HepG2 (cell line): ENCODE data around the gene HCFC1. TPM values are rescaled to one million over a fixed set of nuclear protein-coding genes. Genes with fewer than 3 reads are reported as not detected.

ENCODE experiments used
- ATAC-seq: fragments of 200-7000 bp; cut with Tn5 transposase; 3 replicates; pipeline ENCODE4 v1.9.1; 2020; ENCODE audit warnings: mild to moderate bottlenecking, moderate library complexity
- BruUV-seq: library from RNA; stranded (reverse); fragments of 400-500 nt; replicated peaks from 2 replicates; lab custom pipeline; 2021; lab: Mats Ljungman, UMichigan
- CTCF ChIA-PET: fragments of 300-600 bp; formaldehyde crosslinking; extraction: SDS; loops from one replicate; lab custom pipeline; 2021; ENCODE audit warnings: low total read pairs, inconsistent platforms, low intra/inter-chr PET ratio; lab: Yijun Ruan, JAX
- POLR2A ChIA-PET: fragments of 350-600 bp; sonication (Branson Sonifier 250); formaldehyde crosslinking; loops from one replicate; lab custom pipeline; 2020; ENCODE audit warnings: antibody characterized with exemption, inconsistent platforms; lab: Yijun Ruan, JAX
- DNase-seq: peaks from one replicate; pipeline ENCODE4 v3.0.0-alpha.2; 2015; ENCODE audit warnings: low spot score
- FAIRE-seq: peaks from 3 replicates; lab custom pipeline; 2011; peaks lifted over from hg19 to GRCh38; lab: Jason Lieb, UNC
- H2AFZ ChIP-seq: one replicate; pipeline ENCODE4 v1.6.1; 2011; ENCODE audit warnings: low read length, inconsistent platforms
- H3K27ac ChIP-seq: fragments of 300-600 bp; 3 replicates; pipeline ENCODE4 v1.8.0; 2011; ENCODE audit warnings: mixed run types, mild to moderate bottlenecking, mixed read lengths, low read length, inconsistent platforms; ENCODE audit not compliant: insufficient read depth; ENCODE audit errors: extremely low read length
- H3K27me3 ChIP-seq, 2 experiments: fragments of 200-600 bp in 1 of 2; 2 replicates in 1 of 2; 3 replicates in 1 of 2; pipeline versions ENCODE4 v1.6.0 to v1.8.0; 2011; ENCODE audit warnings: low read length in 2 of 2, mild to moderate bottlenecking in 2 of 2, moderate library complexity in 2 of 2, inconsistent platforms in 1 of 2; ENCODE audit not compliant: insufficient read depth in 2 of 2, control insufficient read depth in 1 of 2
- H3K36me3 ChIP-seq, 2 experiments: fragments of 200-600 bp in 1 of 2; replicated peaks in 1 of 2; 2 replicates in 1 of 2; 3 replicates in 1 of 2; pipeline versions ENCODE4 v1.5.1 to v1.8.0; 2011; ENCODE audit warnings: low read length in 2 of 2, inconsistent platforms in 1 of 2; ENCODE audit not compliant: insufficient read depth in 2 of 2, control insufficient read depth in 1 of 2
- H3K4me1 ChIP-seq: 2 replicates; pipeline ENCODE4 v1.5.1; 2012; ENCODE audit warnings: low read length, inconsistent platforms; ENCODE audit not compliant: insufficient read depth
- H3K4me2 ChIP-seq: 2 replicates; pipeline ENCODE4 v1.6.0; 2011; ENCODE audit warnings: low read depth, low read length, inconsistent platforms
- H3K4me3 ChIP-seq, 3 experiments: fragments of 200-600 bp in 1 of 3; sonication (generic), shearing (Covaris generic) in 1 of 3; replicated peaks in 1 of 3; 2 replicates each; pipeline ENCODE4 v1.5.1; 2011 to 2016; ENCODE audit warnings: low read length in 3 of 3, inconsistent platforms in 2 of 3, low read depth in 2 of 3, mild to moderate bottlenecking in 2 of 3, control low read depth in 1 of 3, mixed read lengths in 1 of 3; ENCODE audit not compliant: insufficient read depth in 1 of 3
- H3K79me2 ChIP-seq: one replicate; pipeline ENCODE4 v1.6.1; 2011; ENCODE audit warnings: low read length, inconsistent platforms; ENCODE audit not compliant: insufficient read depth
- H3K9ac ChIP-seq: 2 replicates; pipeline ENCODE4 v1.6.0; 2011; ENCODE audit warnings: mild to moderate bottlenecking, low read depth, low read length, inconsistent platforms; ENCODE audit not compliant: insufficient read depth
- H3K9me3 ChIP-seq: 2 replicates; pipeline ENCODE4 v1.5.1; 2012; ENCODE audit warnings: mild to moderate bottlenecking, low read length
- H4K20me1 ChIP-seq: 2 replicates; pipeline ENCODE4 v1.6.0; 2011; ENCODE audit warnings: inconsistent platforms, mild to moderate bottlenecking, low read length, moderate library complexity; ENCODE audit not compliant: insufficient read depth
- AHR ChIP-seq: IDR thresholded peaks from 2 replicates; pipeline ENCODE4 v1.6.1; 2018; ENCODE audit warnings: missing genetic modification reagents, missing compliant biosample characterization
- NPAS2 ChIP-seq: sonication (generic); formaldehyde crosslinking; IDR thresholded peaks from 2 replicates; pipeline ENCODE4 v1.8.0; 2022; ENCODE audit warnings: mild to moderate bottlenecking, missing genetic modification reagents, borderline replicate concordance
- SATB2 ChIP-seq: sonication (generic); formaldehyde crosslinking; IDR thresholded peaks from 2 replicates; pipeline ENCODE4 v1.5.0; 2020; ENCODE audit warnings: missing genetic modification reagents
- SMAD3 ChIP-seq: sonication (generic); formaldehyde crosslinking; IDR thresholded peaks from 2 replicates; pipeline ENCODE4 v1.4.0; 2020; ENCODE audit warnings: missing genetic modification reagents
- TBL1XR1 ChIP-seq: fragments of 150-350 bp; IDR thresholded peaks from 2 replicates; pipeline ENCODE4 v1.6.1; 2014; ENCODE audit warnings: borderline replicate concordance, low read length; ENCODE audit not compliant: partially characterized antibody
- TBP ChIP-seq: sonication (generic); formaldehyde crosslinking; IDR thresholded peaks from 2 replicates; pipeline ENCODE4 v1.5.0; 2020; ENCODE audit warnings: missing genetic modification reagents
- ZNF251 ChIP-seq: sonication (generic); formaldehyde crosslinking; IDR thresholded peaks from 2 replicates; pipeline ENCODE4 v1.9.0; 2021; ENCODE audit warnings: mild to moderate bottlenecking, missing genetic modification reagents
- ZNF335 ChIP-seq: sonication (generic); formaldehyde crosslinking; IDR thresholded peaks from 2 replicates; pipeline ENCODE4 v1.4.0; 2020; ENCODE audit warnings: missing genetic modification reagents
- WGBS: methylation state at CpG from one replicate; pipeline ENCODE4 v1.1.6; 2017; ENCODE audit warnings: low lambda C conversion rate; 5-methylcytosine and 5-hydroxymethylcytosine counted together
- in situ Hi-C: cut with HindIII; loops from 2 replicates; pipeline ENCODE4 v1.10.0; 2017; ENCODE audit warnings: low pct_unique_long_range_greater_than_20kb; ENCODE audit not compliant: extremely low pct_ligation_motif_present
- intact Hi-C: fragments of 100-400 bp; cut with micrococcal nuclease; formaldehyde crosslinking; loops from one replicate; pipeline ENCODE4 v1.10.0; 2022; ENCODE audit not compliant: unreplicated experiment
- polyA plus RNA-seq, 8 experiments: library from polyadenylated mRNA; depleted of rRNA in 3 of 8; stranded (reverse) in 7 of 8; unstranded in 1 of 8; fragments of >200 nt; fragmentation: Illumina TruSeq in 4 of 8; extraction: Trizol in 4 of 8; gene quantifications; 2 replicates each; pipeline versions ENCODE4 v1.2.1 to v1.2.3, GENCODE V29; 2011 to 2016; ENCODE audit warnings: low read depth in 4 of 8, missing spikeins in 1 of 8, mixed read lengths in 1 of 8; ENCODE audit not compliant: insufficient read depth in 1 of 8
- total RNA-seq, 5 experiments: library from RNA; depleted of rRNA; stranded (reverse); fragments of >200 nt; fragmentation: Illumina TruSeq; extraction: Trizol; gene quantifications; 2 replicates each; pipeline ENCODE4 v1.2.3, GENCODE V29; 2016; ENCODE audit warnings: low read depth in 1 of 5
- TF ChIP-seq, protein P1 (sequence below): IDR thresholded peaks from 2 replicates; pipeline ENCODE4 v1.6.1; 2016; ENCODE audit warnings: missing biosample characterization, missing genetic modification reagents, low read depth
- TF ChIP-seq, protein P2 (sequence below): sonication (generic); formaldehyde crosslinking; IDR thresholded peaks from 2 replicates; pipeline ENCODE4 v1.4.0; 2020; ENCODE audit warnings: missing genetic modification reagents, borderline replicate concordance
- TF ChIP-seq, protein P3 (sequence below): sonication (generic); formaldehyde crosslinking; IDR thresholded peaks from 2 replicates; pipeline ENCODE4 v1.8.0; 2022; ENCODE audit warnings: mild to moderate bottlenecking, missing genetic modification reagents, borderline replicate concordance
- TF ChIP-seq, protein P4 (sequence below): sonication (generic); formaldehyde crosslinking; conservative IDR thresholded peaks from 2 replicates; pipeline ENCODE4 v1.5.0; 2020; ENCODE audit warnings: missing genetic modification reagents

HCFC1 gene
- total and polyA plus RNA-seq, 2 of the 13 experiments (the other 11 are each of a cell fraction or from before 2014, with no cell fraction given), result 5.8 to 17.8 TPM

GRCh38 chrX:153905481-153906095, 66.0 kb downstream of the HCFC1 start:
- H3K36me3 ChIP-seq, result no peaks in the 10 kb centered on the region
- WGBS, result 100% methylated on average over 1 of the region's 32 CpGs
- no peak overlapping the region for H3K27ac ChIP-seq
- no peaks in the 10 kb centered on the region for H3K9me3 ChIP-seq
- in situ Hi-C loops, result no loop called here
- FAIRE-seq (no peak), DNase-seq (no peak), ATAC-seq (no peak)
- H2AFZ ChIP-seq, result no peak overlapping the region
- BruUV-seq, result no TSS peak
- ChIA-PET CTCF (no interaction called here), POLR2A (no interaction called here)
- intact Hi-C loops, result no loop called here
- H3K4me1 ChIP-seq, result no peaks in the 10 kb centered on the region
- H3K27me3 ChIP-seq, result peaks cover 2 to 11% of the 10 kb centered on the region in 2 experiments; a peak in 2 of 5 replicates
- H3K4me2 ChIP-seq, result no peak overlapping the region
- no peaks in the 10 kb centered on the region for H4K20me1 ChIP-seq
- H3K9ac ChIP-seq, result no peak overlapping the region
- H3K4me3 ChIP-seq, result no peak overlapping the region
- H3K79me2 ChIP-seq, result no peaks in the 10 kb centered on the region
- TF ChIP-seq, protein P1, sequence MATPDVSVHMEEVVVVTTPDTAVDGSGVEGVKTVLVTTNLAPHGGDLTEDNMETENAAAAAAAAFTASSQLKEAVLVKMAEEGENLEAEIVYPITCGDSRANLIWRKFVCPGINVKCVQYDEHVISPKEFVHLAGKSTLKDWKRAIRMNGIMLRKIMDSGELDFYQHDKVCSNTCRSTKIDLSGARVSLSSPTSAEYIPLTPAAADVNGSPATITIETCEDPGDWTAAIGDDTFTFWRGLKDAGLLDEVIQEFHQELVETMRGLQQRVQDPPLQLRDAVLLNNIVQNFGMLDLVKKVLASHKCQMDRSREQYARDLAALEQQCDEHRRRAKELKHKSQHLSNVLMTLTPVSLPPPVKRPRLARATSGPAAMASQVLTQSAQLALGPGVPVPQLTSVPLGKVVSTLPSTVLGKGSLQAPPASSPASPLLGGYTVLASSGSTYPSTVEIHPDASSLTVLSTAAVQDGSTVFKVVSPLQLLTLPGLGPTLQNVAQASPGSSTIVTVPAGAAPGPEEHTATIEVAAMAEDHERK (CRISPR knock-in tag), result no peak
- TF ChIP-seq, protein P2, sequence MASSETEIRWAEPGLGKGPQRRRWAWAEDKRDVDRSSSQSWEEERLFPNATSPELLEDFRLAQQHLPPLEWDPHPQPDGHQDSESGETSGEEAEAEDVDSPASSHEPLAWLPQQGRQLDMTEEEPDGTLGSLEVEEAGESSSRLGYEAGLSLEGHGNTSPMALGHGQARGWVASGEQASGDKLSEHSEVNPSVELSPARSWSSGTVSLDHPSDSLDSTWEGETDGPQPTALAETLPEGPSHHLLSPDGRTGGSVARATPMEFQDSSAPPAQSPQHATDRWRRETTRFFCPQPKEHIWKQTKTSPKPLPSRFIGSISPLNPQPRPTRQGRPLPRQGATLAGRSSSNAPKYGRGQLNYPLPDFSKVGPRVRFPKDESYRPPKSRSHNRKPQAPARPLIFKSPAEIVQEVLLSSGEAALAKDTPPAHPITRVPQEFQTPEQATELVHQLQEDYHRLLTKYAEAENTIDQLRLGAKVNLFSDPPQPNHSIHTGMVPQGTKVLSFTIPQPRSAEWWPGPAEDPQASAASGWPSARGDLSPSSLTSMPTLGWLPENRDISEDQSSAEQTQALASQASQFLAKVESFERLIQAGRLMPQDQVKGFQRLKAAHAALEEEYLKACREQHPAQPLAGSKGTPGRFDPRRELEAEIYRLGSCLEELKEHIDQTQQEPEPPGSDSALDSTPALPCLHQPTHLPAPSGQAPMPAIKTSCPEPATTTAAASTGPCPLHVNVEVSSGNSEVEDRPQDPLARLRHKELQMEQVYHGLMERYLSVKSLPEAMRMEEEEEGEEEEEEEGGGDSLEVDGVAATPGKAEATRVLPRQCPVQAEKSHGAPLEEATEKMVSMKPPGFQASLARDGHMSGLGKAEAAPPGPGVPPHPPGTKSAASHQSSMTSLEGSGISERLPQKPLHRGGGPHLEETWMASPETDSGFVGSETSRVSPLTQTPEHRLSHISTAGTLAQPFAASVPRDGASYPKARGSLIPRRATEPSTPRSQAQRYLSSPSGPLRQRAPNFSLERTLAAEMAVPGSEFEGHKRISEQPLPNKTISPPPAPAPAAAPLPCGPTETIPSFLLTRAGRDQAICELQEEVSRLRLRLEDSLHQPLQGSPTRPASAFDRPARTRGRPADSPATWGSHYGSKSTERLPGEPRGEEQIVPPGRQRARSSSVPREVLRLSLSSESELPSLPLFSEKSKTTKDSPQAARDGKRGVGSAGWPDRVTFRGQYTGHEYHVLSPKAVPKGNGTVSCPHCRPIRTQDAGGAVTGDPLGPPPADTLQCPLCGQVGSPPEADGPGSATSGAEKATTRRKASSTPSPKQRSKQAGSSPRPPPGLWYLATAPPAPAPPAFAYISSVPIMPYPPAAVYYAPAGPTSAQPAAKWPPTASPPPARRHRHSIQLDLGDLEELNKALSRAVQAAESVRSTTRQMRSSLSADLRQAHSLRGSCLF (CRISPR knock-in tag), result no peak
- TF ChIP-seq NPAS2 (CRISPR knock-in tag), result no peak
- TF ChIP-seq, protein P3, sequence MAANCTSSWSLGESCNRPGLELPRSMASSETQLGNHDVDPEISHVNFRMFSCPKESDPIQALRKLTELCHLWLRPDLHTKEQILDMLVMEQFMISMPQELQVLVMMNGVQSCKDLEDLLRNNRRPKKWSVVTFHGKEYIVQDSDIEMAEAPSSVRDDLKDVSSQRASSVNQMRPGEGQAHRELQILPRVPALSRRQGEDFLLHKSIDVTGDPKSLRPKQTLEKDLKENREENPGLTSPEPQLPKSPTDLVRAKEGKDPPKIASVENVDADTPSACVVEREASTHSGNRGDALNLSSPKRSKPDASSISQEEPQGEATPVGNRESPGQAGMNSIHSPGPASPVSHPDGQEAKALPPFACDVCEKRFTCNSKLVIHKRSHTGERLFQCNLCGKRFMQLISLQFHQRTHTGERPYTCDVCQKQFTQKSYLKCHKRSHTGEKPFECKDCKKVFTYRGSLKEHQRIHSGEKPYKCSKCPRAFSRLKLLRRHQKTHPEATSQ (CRISPR knock-in tag), result no peak
- no peak for TF ChIP-seq ZNF335 (CRISPR knock-in tag)
- TF ChIP-seq AHR (CRISPR knock-in tag), result no peak
- TF ChIP-seq SATB2 (CRISPR knock-in tag), result no peak
- no peak for TF ChIP-seq TBP
- TF ChIP-seq, protein P4, sequence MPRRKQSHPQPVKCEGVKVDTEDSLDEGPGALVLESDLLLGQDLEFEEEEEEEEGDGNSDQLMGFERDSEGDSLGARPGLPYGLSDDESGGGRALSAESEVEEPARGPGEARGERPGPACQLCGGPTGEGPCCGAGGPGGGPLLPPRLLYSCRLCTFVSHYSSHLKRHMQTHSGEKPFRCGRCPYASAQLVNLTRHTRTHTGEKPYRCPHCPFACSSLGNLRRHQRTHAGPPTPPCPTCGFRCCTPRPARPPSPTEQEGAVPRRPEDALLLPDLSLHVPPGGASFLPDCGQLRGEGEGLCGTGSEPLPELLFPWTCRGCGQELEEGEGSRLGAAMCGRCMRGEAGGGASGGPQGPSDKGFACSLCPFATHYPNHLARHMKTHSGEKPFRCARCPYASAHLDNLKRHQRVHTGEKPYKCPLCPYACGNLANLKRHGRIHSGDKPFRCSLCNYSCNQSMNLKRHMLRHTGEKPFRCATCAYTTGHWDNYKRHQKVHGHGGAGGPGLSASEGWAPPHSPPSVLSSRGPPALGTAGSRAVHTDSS (CRISPR knock-in tag), result no peak
- TF ChIP-seq ZNF251, result no peak
- no peak for TF ChIP-seq SMAD3 (CRISPR knock-in tag)
- no peak for TF ChIP-seq TBL1XR1
